ENCODE measurements around the gene NDUFS4.

GRCh38 chr5:53694520-53695022 is 134.1 kb downstream of the NDUFS4 start:
- TF ChIP-seq POLR2AphosphoS5 (IDR thresholded peaks at IDR 0.05) (no peak), POLR2A (IDR thresholded peaks at IDR 0.05) (no peak), EP300 (IDR thresholded peaks at IDR 0.05) (no peak)
- TF ChIP-seq, protein P1, sequence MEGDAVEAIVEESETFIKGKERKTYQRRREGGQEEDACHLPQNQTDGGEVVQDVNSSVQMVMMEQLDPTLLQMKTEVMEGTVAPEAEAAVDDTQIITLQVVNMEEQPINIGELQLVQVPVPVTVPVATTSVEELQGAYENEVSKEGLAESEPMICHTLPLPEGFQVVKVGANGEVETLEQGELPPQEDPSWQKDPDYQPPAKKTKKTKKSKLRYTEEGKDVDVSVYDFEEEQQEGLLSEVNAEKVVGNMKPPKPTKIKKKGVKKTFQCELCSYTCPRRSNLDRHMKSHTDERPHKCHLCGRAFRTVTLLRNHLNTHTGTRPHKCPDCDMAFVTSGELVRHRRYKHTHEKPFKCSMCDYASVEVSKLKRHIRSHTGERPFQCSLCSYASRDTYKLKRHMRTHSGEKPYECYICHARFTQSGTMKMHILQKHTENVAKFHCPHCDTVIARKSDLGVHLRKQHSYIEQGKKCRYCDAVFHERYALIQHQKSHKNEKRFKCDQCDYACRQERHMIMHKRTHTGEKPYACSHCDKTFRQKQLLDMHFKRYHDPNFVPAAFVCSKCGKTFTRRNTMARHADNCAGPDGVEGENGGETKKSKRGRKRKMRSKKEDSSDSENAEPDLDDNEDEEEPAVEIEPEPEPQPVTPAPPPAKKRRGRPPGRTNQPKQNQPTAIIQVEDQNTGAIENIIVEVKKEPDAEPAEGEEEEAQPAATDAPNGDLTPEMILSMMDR (IDR thresholded peaks at IDR 0.05): no peak

Measured in sigmoid colon (tissue), 4 donors.